DLD1 (cell line): Measurements from ENCODE around the gene MTG1.
"Not testable (repeated sequence)": the region's sequence is repeated elsewhere in the genome, so short reads cannot be mapped to it uniquely, and the experiment has no call there.

Experiments used
- in situ Hi-C: cut with HindIII; loops from 2 replicates; pipeline ENCODE4 v1.10.0; 2017; ENCODE audit warnings: low sequenced_read_pairs

The MTG1 gene

DNA sequence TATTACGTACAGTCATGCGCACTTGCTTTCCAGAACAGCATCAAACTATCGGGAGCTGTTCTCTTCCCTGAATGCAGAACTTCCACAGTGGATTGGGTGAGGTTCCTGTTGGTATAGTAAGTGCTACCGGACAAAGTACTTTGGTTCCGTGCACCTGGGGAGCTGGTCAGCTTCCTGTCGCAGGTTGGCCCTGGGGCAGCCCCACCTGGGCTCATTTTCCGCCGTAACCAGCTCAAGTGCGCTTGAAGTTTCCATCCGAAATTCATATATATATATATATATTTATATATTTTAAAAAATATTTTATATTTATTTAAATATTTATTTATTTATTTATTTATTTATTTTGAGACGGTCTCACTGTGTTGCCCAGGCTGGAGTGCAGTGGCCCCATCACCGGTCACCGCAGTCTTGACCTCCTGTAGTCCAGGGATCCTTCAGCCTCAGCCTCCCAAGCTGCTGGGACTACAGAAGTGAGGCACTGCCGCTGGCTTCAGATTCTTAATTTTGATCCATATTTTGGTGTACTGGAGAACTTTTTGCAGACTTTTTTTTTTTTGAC lies 66.3 kb downstream of the MTG1 start:
- in situ Hi-C loops: no loop called here

GRCh38 chr10:133461027-133461426 lies 67.1 kb downstream of the MTG1 start:
- in situ Hi-C loops: no loop called here

DNA sequence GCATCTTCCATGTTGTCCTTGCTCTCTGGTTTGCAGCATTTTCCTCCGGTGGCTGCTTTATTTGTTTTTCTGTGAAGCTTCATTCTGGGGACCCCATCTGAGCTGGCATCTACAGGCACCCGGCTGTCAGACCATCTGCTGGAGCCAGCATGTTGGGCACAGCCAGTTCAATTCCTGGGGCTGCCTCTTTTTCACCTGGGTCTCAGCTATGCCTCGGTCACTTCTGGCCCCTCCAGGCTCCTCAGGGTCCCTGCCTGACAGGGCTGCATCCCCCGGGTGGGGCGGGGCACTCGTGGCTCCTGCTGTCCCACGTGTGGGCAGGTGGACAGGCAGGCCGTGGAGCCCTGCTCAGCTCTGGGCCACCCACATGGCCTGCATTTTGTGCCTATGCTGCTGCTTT lies 67.9 kb downstream of the MTG1 start:
- in situ Hi-C loops: no loop called here

DNA sequence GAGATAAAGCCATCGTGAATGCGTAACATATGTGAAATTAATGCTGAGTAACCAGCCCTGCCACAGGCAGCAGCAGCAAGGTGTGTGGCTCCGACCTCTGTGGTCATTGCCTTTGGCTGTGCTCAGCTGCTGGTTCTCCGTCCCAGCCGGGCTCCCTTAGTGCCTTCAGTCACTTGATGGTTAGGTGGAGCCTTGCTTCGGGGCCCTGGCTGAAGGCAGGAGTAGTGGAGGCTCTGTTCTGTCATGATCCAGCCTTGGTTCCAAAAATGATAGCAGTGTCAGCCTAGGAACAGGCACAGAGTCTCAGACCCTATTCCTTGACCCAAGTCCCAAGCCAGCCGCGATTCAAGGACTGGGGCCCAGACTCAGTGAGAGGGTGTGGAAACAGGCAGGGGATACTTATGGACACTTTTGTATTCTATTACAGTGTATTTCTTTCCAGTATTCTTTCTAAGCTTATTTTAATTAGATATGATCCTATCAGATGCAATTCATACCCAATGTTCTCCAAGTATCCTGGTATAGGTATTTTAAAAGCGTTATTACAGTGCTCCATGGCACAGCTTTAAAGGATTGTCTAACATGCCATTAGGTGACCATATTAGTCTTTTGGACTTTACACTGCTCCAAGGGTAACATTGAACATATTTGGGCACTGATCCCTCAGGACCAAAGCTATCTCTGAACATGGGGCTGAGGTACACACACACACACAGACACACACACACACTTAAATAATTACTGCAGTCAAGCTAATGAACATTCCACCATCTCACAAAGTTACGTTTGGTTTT lies 68.8 kb downstream of the MTG1 start:
- in situ Hi-C loops: no loop called here

DNA sequence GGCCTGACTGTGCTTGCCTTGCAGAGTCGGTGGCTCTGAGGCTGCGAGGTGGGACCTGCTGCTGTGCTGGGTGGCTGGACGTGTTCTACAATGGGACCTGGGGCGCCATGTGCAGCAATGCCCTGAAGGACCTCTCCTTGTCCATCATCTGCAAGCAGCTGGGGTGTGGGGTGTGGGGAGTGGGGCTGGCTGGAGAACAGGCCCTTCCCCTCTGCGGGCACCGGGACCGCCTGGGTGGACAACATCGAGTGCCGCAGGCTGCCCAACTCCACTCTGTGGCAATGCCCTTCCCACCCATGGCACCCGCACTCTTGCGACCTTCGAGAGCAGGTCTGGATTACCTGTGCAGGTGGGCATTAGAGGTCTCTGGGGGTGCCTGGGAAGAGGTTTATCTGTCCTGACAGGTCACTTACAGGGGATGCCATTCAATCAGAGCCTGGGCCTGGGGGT lies 70.7 kb downstream of the MTG1 start:
- in situ Hi-C loops: no loop called here

GRCh38 chr10:133465191-133465949 lies 71.4 kb downstream of the MTG1 start:
- in situ Hi-C loops: no loop called here

- in situ Hi-C loops: no loop called here
Measured at GRCh38 chr10:133465950-133466474, 72.1 kb downstream of the MTG1 start.

DNA sequence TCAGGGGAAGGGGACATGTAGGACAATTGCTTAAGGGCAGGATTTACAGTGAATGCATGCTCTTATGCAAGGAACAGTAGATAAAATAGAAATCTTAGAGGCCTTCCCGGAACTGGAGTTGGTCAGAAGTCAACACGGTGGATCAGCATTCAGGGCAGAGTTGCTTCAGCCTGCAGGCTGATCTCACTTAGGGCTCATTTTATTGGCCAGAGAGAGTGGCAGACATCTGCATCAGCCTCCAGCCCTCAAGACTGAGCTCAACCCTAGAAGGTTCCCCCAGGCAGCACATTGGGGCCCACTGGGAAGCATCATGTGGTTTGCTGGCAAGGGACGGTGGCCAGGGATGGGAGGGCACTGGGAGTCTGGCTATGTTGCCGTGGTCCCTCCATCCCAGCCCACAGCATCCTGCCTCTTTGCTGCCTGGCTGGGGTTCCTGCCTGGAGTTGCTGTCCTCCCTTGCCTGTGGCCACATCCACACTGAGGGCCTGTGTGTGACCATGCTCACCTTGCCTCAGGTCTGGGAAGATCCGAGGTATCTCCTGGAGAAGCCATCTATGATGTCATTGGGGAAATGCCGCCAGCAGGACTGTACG lies 72.8 kb downstream of the MTG1 start:
- in situ Hi-C loops: no loop called here

GRCh38 chr10:133467286-133467911 lies 73.4 kb downstream of the MTG1 start:
- in situ Hi-C loops: no loop called here

GRCh38 chr10:133469205-133469604 lies 75.2 kb downstream of the MTG1 start:
- in situ Hi-C loops: not testable (repeated sequence)

DNA sequence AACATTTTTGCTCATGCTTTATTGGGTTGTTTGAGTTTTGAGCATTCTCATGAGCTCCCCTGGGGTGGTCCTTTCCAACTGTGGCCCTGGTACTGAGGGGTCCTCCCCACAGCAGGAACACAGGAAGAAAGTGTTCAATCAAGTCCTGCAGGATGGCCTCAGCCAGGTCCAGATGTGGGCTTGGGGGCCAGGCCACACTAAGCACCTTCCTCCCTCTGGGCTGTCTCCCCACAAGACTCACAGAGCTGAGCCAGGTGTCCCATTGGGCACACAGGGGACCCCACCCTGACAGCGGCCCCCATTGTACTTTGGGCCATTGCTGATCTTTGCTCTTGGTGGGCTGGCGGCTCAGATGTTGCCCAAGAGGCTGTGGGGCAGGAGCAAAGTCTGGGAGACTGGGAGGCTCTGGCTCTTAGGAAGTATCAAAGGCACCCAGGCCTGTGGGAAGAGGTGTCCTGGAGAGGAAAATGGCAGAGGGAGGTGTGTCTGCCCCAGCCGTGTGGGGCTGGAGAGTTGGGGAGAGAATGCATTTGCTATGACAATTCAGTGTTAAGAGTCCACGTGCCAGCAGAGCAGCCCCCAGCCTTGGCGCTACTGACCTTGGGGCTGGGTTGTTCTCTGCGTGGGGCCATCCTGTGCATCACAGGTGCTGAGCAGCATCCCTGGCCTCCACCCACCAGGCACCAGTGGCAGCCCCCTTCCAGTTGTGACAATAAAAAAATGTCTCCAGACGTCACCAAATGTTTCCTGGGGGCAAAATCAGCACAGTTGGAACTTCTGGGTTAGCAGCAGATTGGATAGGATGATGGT lies 77.5 kb downstream of the MTG1 start:
- in situ Hi-C loops: no loop called here
